Lung (tissue), 12 donors: ENCODE measurements around the gene PRPF39. TPM values are rescaled to one million over a fixed set of nuclear protein-coding genes. Genes with fewer than 3 reads are reported as not detected.

Source experiments
- ATAC-seq: fragments of 200-7000 bp; cut with Tn5 transposase; one replicate; pipeline ENCODE4 v1.9.1; 2020; ENCODE audit warnings: moderate number of reproducible peaks; ENCODE audit not compliant: insufficient read depth, low FRiP score
- DNase-seq, 3 donors: peaks; one replicate each; pipeline ENCODE4 v3.0.0-alpha.2; 2013 to 2017
- H3K27ac ChIP-seq, 2 donors: one replicate each; pipeline ENCODE4 v1.5.1; 2013; ENCODE audit warnings: mild to moderate bottlenecking in 2 of 2, moderate library complexity in 2 of 2, control low read depth in 1 of 2, inconsistent platforms in 1 of 2, low read depth in 1 of 2, low read length in 1 of 2
- H3K27me3 ChIP-seq, 3 donors: one replicate each; pipeline ENCODE4 v1.5.1; 2013; ENCODE audit warnings: low read length in 2 of 3; ENCODE audit not compliant: control insufficient read depth in 3 of 3, insufficient read depth in 3 of 3
- H3K36me3 ChIP-seq, 4 donors: one replicate each; pipeline ENCODE4 v1.5.1; 2013; ENCODE audit warnings: low read length in 4 of 4, mild to moderate bottlenecking in 1 of 4, moderate library complexity in 1 of 4; ENCODE audit not compliant: control insufficient read depth in 4 of 4, insufficient read depth in 4 of 4
- H3K4me1 ChIP-seq, 5 donors: one replicate each; pipeline ENCODE4 v1.5.1; 2013; ENCODE audit warnings: low read length in 5 of 5, mild to moderate bottlenecking in 2 of 5, moderate library complexity in 1 of 5; ENCODE audit not compliant: control insufficient read depth in 5 of 5, insufficient read depth in 5 of 5
- H3K4me3 ChIP-seq: one replicate; pipeline ENCODE4 v1.5.1; 2013; ENCODE audit warnings: mild to moderate bottlenecking, control low read depth, moderate library complexity
- H3K9ac ChIP-seq, 2 donors: one replicate each; pipeline ENCODE4 v1.5.1; 2013; ENCODE audit warnings: low read length in 2 of 2, control low read depth in 1 of 2; ENCODE audit not compliant: insufficient read depth in 1 of 2
- H3K9me3 ChIP-seq, 4 donors: one replicate each; pipeline ENCODE4 v1.5.1; 2013; ENCODE audit warnings: low read length in 3 of 4, mild to moderate bottlenecking in 1 of 4, moderate library complexity in 1 of 4; ENCODE audit not compliant: control insufficient read depth in 4 of 4, insufficient read depth in 3 of 4
- CTCF ChIP-seq: IDR thresholded peaks from 2 replicates; pipeline ENCODE4 v1.5.1; 2012; ENCODE audit warnings: mild to moderate bottlenecking; ENCODE audit errors: control extremely low read depth, extremely low read depth
- WGBS, 2 donors: extraction: QIAGEN DNeasy Blood & Tissue Kit; methylation state at CpG; one replicate each; pipeline ENCODE4 v1.1.7; 2013; 5-methylcytosine and 5-hydroxymethylcytosine counted together
- polyA plus RNA-seq, 2 donors: library from polyadenylated mRNA; stranded (reverse); fragments of 200-250 nt; gene quantifications; one replicate each; pipeline ENCODE4 v1.2.1, GENCODE V29; 2013
- total RNA-seq, 2 donors: library from RNA; depleted of rRNA in 1 of 2; stranded (reverse); fragments of >200 nt in 1 of 2; gene quantifications; one replicate each; pipeline ENCODE4 v1.2.1, GENCODE V29; 2014 to 2021
- donor health status: control.
- donor health status: control.
- donor health status: Bipolar disorder and iron deficiency.
- donor health status: healthy.
- donor health status: DM: yes; HTN: yes; CAD: no.

Gene PRPF39
- total and polyA plus RNA-seq, 4 donors = 10.9 to 79.7 (median 29.7) TPM

GRCh38 chr14:45133683-45134050 is 49.8 kb downstream of the PRPF39 start:
- peak; percentile 2 for ATAC-seq
- no peak for TF ChIP-seq CTCF
- Histone ChIP-seq H3K9me3 (no peaks in the 10 kb centered on the region), H3K9ac (peak overlapping the region; percentile 85 to 88), H3K27ac (peak overlapping the region; percentile 89 to 95), H3K4me3 (peak overlapping the region; percentile 87), H3K36me3 (peaks cover 0 to 4% (median 0%) of the 10 kb centered on the region in 4 donors), H3K4me1 (peaks cover 6 to 23% (median 11%) of the 10 kb centered on the region in 5 donors), H3K27me3 (no peaks in the 10 kb centered on the region)
- peak in 2 of 3 donors; percentile 18 to 41 for DNase-seq
- WGBS, 2 donors = 0 to 1% methylated on average over 9 of the region's 9 CpGs

GRCh38 chr14:45134051-45134958 is 50.4 kb downstream of the PRPF39 start, which contains the start of gene FKBP3:
TSS of gene FKBP3 (minus strand) at chr14:45134481. CDS start at chr14:45134456, 25 bp downstream.
- Histone ChIP-seq H3K9ac (peak within 1 kb of the TSS; percentile 88 to 99), H3K4me3 (peak within 1 kb of the TSS; percentile 87), H3K27ac (peak within 1 kb of the TSS; percentile 89 to 95), H3K9me3 (no peaks in the 10 kb centered on the region), H3K4me1 (peaks cover 6 to 23% (median 11%) of the 10 kb centered on the region in 5 donors), H3K36me3 (peaks cover 0 to 4% (median 0%) of the 10 kb centered on the region in 4 donors), H3K27me3 (no peaks in the 10 kb centered on the region)
- 0 to 1% methylated on average over 48 to 53 of the region's 53 CpGs for WGBS, 2 donors
- DNase-seq = peak; percentile 97 to 99 (median 99)
- ATAC-seq = peak; percentile 99
- no peak for TF ChIP-seq CTCF

GRCh38 chr14:45135156-45135555 is 51.2 kb downstream of the PRPF39 start:
- Histone ChIP-seq H3K9ac (peak overlapping the region; percentile 22 to 99), H3K27me3 (no peaks in the 10 kb centered on the region), H3K4me3 (no peak overlapping the region), H3K27ac (peak overlapping the region in 1 of 2 donors; percentile 89), H3K36me3 (peaks cover 0 to 4% (median 0%) of the 10 kb centered on the region in 4 donors), H3K4me1 (peaks cover 6 to 23% (median 11%) of the 10 kb centered on the region in 5 donors), H3K9me3 (no peaks in the 10 kb centered on the region)
- ATAC-seq = no peak
- DNase-seq = peak in 2 of 3 donors; percentile 67 to 71
- TF ChIP-seq CTCF = no peak
- 0 to 1% methylated on average over 7 of the region's 7 CpGs for WGBS, 2 donors
